Measurements from ENCODE around the gene SPDYE6.
"Not testable (repeated sequence)": the region's sequence is repeated elsewhere in the genome, so short reads cannot be mapped to it uniquely, and the experiment has no call there.

Gene SPDYE6

GRCh38 chr7:102364394-102364886 lies 8.2 kb upstream of the SPDYE6 start:
- not testable (repeated sequence) for DNase-seq (ENCODE audit: low read depth, low spot score)

GRCh38 chr7:102363549-102364393 lies 7.5 kb upstream of the SPDYE6 start:
- DNase-seq (ENCODE audit: low read depth, low spot score), result peak; percentile 84

GRCh38 chr7:102346983-102347382 lies 9.3 kb downstream of the SPDYE6 start:
- DNase-seq (ENCODE audit: low read depth, low spot score), result not testable (repeated sequence)

- not testable (repeated sequence) for DNase-seq (ENCODE audit: low read depth, low spot score)
Measured at GRCh38 chr7:102340599-102341368, 15.5 kb downstream of the SPDYE6 start.

DNA sequence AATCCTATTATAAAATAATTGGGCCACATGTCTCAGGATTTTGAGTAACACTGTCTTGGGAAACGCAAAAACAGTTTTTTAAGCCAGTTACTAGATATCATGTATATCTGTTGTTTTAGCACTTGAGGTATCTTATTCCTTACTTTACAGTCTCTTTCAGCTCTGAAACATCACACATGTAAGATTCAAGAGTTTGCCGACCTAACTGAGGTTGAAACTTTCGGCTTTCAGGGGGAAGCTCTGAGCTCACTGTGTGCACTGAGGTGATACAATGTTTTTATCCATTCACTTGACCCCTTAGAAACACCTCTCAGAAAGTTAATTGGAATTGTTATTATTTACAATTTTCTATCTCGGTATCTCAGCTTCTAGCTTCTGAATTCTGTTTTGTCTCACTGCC lies 18.8 kb downstream of the SPDYE6 start:
- DNase-seq (ENCODE audit: low read depth, low spot score), result not testable (repeated sequence)

- not testable (repeated sequence) for DNase-seq (ENCODE audit: low read depth, low spot score)
Measured at GRCh38 chr7:102337002-102337401, 19.2 kb downstream of the SPDYE6 start.

DNA sequence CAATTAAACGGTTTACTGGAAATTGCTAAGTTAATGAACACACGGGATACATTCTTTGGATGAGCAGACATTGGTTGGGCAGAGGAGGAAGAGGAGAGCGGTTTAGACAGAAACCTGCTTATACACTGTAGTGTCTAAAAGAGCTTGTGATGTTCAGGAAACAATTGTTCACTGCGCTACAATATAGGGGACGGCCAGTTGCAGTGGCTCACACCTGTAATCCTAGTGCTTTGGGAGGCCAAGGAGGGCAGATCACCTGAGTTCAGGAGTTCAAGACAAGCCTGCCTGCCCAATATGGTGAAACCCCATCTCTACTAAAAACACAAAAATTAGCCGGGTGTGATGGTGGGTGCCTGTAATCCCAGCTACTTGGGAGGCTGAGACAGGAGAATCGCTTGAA lies 20.7 kb downstream of the SPDYE6 start:
- not testable (repeated sequence) for DNase-seq (ENCODE audit: low read depth, low spot score)

GRCh38 chr7:102330666-102331460 lies 25.4 kb downstream of the SPDYE6 start:
- not testable (repeated sequence) for DNase-seq (ENCODE audit: low read depth, low spot score)

- not testable (repeated sequence) for DNase-seq (ENCODE audit: low read depth, low spot score)
Measured at GRCh38 chr7:102329366-102329765, 26.9 kb downstream of the SPDYE6 start.

DNA sequence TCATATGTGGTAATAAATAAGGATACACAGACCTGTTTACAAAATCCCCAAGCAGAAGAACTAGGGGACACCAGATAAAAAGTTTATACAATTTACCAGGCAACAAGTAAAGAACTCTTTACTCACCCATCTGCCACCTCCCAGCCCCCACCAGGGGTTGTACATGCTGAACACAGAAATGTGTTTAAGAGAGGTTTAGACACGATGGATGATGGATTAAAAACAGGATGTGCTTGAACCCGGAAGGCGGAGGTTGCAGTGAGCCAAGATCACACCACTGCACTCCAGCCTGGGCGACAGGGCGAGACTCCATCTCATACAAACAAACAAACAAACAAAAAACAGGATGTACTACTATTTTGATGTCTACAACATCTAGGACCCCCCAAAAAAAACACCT lies 27.4 kb downstream of the SPDYE6 start:
- not testable (repeated sequence) for DNase-seq (ENCODE audit: low read depth, low spot score)

DNA sequence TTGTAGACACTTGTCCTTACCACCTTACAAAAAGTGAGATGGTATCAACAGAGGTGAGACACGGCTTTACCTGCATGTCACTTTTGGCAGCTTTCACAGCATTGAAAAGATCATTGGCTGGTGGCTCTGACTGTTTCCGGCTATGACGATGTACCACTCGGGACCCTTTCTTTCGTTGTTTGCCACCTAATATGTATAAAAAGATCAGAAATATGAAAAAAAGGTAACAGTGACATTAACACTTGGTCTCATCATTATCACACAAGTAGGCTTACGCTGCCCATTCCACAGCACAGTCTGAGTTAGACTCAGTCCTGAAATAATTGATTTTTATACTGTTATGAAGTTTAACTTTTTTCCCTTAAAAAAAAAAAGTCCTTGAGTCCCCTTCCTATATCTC lies 29.1 kb downstream of the SPDYE6 start:
- DNase-seq (ENCODE audit: low read depth, low spot score), result not testable (repeated sequence)

DNA sequence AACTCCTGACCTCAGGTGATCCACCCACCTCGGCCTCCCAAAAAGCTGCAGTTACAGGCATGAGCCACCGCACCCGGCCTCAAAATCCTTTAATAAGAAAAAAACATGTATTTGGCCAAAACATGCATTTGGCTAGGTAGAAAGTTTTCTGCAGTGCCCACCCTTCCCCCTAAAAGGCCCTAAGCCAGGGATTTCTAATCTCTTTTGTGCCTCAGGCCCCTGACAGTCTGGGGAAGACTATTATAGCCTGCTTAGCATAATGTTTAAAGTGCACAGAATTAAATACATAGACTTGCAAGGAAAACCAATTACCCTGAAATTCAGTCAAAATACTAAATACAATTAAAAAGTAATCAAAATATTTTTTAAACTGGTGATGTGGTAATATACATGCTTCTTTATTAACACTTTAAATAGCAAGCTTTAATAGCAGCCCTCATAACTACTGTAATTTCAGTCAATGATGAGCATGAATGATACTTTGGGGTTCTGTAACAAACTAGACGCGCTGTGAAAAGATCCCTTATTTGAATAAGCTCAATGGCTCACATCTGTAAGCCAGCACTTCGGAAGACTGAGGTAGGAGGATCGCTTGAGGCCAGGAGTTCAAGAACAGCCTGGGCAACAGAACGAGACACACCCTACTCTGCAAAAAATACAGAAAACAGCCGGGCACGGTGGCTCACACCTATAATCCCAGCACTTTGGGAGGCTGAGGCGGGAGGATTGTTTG lies 29.9 kb downstream of the SPDYE6 start:
- no peak for DNase-seq (ENCODE audit: low read depth, low spot score)

- DNase-seq (ENCODE audit: low read depth, low spot score), result not testable (repeated sequence)
Measured at GRCh38 chr7:102325106-102325505, 31.1 kb downstream of the SPDYE6 start.

- DNase-seq (ENCODE audit: low read depth, low spot score), result no peak
Measured at GRCh38 chr7:102323914-102324195, 32.4 kb downstream of the SPDYE6 start.

GRCh38 chr7:102322202-102322715 lies 34.0 kb downstream of the SPDYE6 start:
- no peak for DNase-seq (ENCODE audit: low read depth, low spot score)

DNA sequence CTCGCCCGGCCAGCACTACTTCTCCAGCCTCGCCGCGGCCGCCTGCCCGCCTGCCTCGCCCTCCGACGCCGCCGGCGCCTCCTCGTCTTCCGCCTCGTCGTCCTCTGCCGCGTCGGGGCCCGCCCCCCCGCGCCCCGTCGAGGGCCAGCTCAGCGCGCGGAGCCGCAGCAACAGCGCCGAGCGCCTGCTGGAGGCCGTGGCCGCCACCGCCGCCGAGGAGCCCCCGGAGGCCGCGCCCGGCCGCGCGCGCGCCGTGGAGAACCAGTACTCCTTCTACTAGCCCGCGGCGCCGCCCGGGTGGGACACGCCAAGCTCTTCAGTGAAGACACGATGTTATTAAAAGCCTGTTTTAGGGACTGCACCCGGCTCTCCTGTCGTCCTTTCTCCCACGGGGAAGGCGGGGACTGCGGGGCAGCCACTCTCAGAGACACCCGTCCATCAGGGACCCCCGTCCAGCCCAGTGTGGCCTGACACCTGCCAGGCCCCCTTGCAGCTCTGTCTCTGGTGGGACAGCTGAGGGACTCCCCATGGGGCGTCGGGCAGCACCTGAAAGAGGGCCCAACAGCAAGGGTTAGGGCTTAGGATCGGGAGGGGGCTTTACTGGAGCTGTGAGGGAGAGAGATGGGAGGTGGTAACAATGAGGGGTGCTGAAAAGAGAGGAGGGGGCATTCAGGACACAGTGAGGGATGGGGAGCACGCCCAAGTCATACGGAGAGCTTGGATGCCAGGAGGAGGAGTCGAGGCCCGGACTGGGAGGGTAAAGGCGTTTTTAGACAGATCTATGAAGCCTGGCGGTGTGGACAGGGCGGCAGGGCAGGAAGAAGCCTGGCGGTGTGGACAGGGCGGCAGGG lies 34.7 kb downstream of the SPDYE6 start:
- DNase-seq (ENCODE audit: low read depth, low spot score), result no peak

GRCh38 chr7:102320601-102321350 lies 35.5 kb downstream of the SPDYE6 start:
- no peak for DNase-seq (ENCODE audit: low read depth, low spot score)

DNA sequence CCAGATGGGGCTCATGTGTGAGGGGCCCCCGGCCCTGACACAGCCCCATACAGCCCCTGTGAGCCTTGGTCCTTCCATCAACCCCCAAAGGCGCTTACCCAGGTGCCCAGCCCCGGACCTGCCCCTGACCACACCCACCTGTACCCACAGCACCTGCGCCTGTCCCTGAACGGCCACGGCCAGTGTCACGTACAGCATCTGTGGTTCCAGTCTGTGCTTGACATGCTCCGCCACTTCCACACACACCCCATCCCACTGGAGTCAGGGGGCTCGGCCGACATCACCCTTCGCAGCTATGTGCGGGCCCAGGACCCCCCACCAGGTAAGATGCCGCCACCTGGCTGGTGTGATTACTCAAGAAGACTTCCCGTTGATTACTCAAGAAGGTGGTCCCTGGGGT lies 36.1 kb downstream of the SPDYE6 start:
- DNase-seq (ENCODE audit: low read depth, low spot score), result no peak

GRCh38 chr7:102319671-102320070 lies 36.6 kb downstream of the SPDYE6 start:
- DNase-seq (ENCODE audit: low read depth, low spot score), result no peak
